HepG2 (cell line): ENCODE data around the gene DAG1. TPM values are rescaled to one million over a fixed set of nuclear protein-coding genes. Genes with fewer than 3 reads are reported as not detected.

Experiments
- ASH2L ChIP-seq: fragments of 300-600, 200-600 bp; sonication (generic); IDR thresholded peaks from 2 replicates; pipeline ENCODE4 v1.7.0; 2017; ENCODE audit warnings: low read depth, mild to moderate bottlenecking, moderate library complexity, mixed read lengths, low read length; ENCODE audit not compliant: insufficient read length
- ESRRA ChIP-seq: sonication (generic); formaldehyde crosslinking; IDR thresholded peaks from 2 replicates; pipeline ENCODE4 v1.5.1; 2020; ENCODE audit warnings: mild to moderate bottlenecking, low read depth, missing genetic modification reagents
- FOXK2 ChIP-seq: fragments of 450-650 bp; IDR thresholded peaks from 2 replicates; pipeline ENCODE4 v1.6.1; 2016
- KDM4B ChIP-seq: sonication (generic); formaldehyde crosslinking; IDR thresholded peaks from 2 replicates; pipeline ENCODE4 v1.4.0; 2020; ENCODE audit warnings: missing genetic modification reagents
- MAFG ChIP-seq: sonication (generic); formaldehyde crosslinking; IDR thresholded peaks from 2 replicates; pipeline ENCODE4 v1.5.1; 2020; ENCODE audit warnings: mild to moderate bottlenecking, missing genetic modification reagents
- NFIC ChIP-seq: IDR thresholded peaks from 2 replicates; pipeline ENCODE4 v1.6.1; 2012; ENCODE audit warnings: mild to moderate bottlenecking, low read length, inconsistent platforms
- RBFOX2 ChIP-seq: fragments of 200-400 bp; formaldehyde crosslinking; IDR thresholded peaks from 2 replicates; pipeline ENCODE4 v1.6.1; 2017; ENCODE audit warnings: low read depth, mild to moderate bottlenecking, low read length
- RFX5 ChIP-seq: IDR thresholded peaks from 2 replicates; pipeline ENCODE4 v1.6.1; 2011; ENCODE audit warnings: low read depth, low read length, improper control_type of control experiment
- RXRB ChIP-seq: IDR thresholded peaks from 2 replicates; pipeline ENCODE4 v1.6.1; 2016; ENCODE audit warnings: borderline replicate concordance, missing genetic modification reagents, missing compliant biosample characterization
- SP2 ChIP-seq: sonication (generic); formaldehyde crosslinking; IDR thresholded peaks from 2 replicates; pipeline ENCODE4 v1.5.1; 2020; ENCODE audit warnings: mild to moderate bottlenecking, missing genetic modification reagents
- TMF1 ChIP-seq: sonication (generic); formaldehyde crosslinking; IDR thresholded peaks from 2 replicates; pipeline ENCODE4 v1.8.1; 2022; ENCODE audit warnings: low read depth, missing genetic modification reagents
- ZFX ChIP-seq: sonication (generic); formaldehyde crosslinking; IDR thresholded peaks from 2 replicates; pipeline ENCODE4 v1.4.0; 2020; ENCODE audit warnings: mild to moderate bottlenecking, low read depth, missing genetic modification reagents, moderate library complexity
- ZNF180 ChIP-seq: sonication (generic); formaldehyde crosslinking; IDR thresholded peaks from 2 replicates; pipeline ENCODE4 v1.4.0; 2020; ENCODE audit warnings: low read depth, missing genetic modification reagents, borderline replicate concordance
- ZNF577 ChIP-seq: sonication (generic); formaldehyde crosslinking; IDR thresholded peaks from 2 replicates; pipeline ENCODE4 v1.4.0; 2020; ENCODE audit warnings: mild to moderate bottlenecking, low read depth, missing genetic modification reagents, borderline replicate concordance
- ZNF720 ChIP-seq: sonication (generic); formaldehyde crosslinking; IDR thresholded peaks from 2 replicates; pipeline ENCODE4 v1.4.0; 2020; ENCODE audit warnings: missing genetic modification reagents
- ZNF766 ChIP-seq: sonication (generic); formaldehyde crosslinking; IDR thresholded peaks from 2 replicates; pipeline ENCODE4 v1.5.0; 2020; ENCODE audit warnings: missing genetic modification reagents, borderline replicate concordance
- polyA plus RNA-seq, 8 experiments: library from polyadenylated mRNA; depleted of rRNA in 3 of 8; stranded (reverse) in 7 of 8; unstranded in 1 of 8; fragments of >200 nt; fragmentation: Illumina TruSeq in 4 of 8; extraction: Trizol in 4 of 8; gene quantifications; 2 replicates each; pipeline versions ENCODE4 v1.2.1 to v1.2.3, GENCODE V29; 2011 to 2016; ENCODE audit warnings: low read depth in 4 of 8, missing spikeins in 1 of 8, mixed read lengths in 1 of 8; ENCODE audit not compliant: insufficient read depth in 1 of 8
- total RNA-seq, 5 experiments: library from RNA; depleted of rRNA; stranded (reverse); fragments of >200 nt; fragmentation: Illumina TruSeq; extraction: Trizol; gene quantifications; 2 replicates each; pipeline ENCODE4 v1.2.3, GENCODE V29; 2016; ENCODE audit warnings: low read depth in 1 of 5
- TF ChIP-seq, protein P1 (sequence below), 2 experiments: sonication (generic) in 1 of 2; formaldehyde crosslinking in 1 of 2; IDR thresholded peaks; 2 replicates each; pipeline versions ENCODE4 v1.4.0 to v1.6.1; 2018 to 2020; ENCODE audit warnings: missing genetic modification reagents in 2 of 2, borderline replicate concordance in 1 of 2, low read depth in 1 of 2, mild to moderate bottlenecking in 1 of 2, missing biosample characterization in 1 of 2
- TF ChIP-seq, protein P2 (sequence below): sonication (generic); formaldehyde crosslinking; IDR thresholded peaks from 2 replicates; pipeline ENCODE4 v1.4.0; 2020; ENCODE audit warnings: missing genetic modification reagents
- TF ChIP-seq, protein P3 (sequence below): sonication (generic); formaldehyde crosslinking; IDR thresholded peaks from 2 replicates; pipeline ENCODE4 v1.4.0; 2020; ENCODE audit warnings: mild to moderate bottlenecking, missing genetic modification reagents
- TF ChIP-seq, protein P4 (sequence below): sonication (generic); formaldehyde crosslinking; IDR thresholded peaks from 2 replicates; pipeline ENCODE4 v1.8.1; 2023; ENCODE audit warnings: mild to moderate bottlenecking, moderate library complexity, missing genetic modification reagents

The DAG1 gene
- total and polyA plus RNA-seq, 2 of the 13 experiments (the other 11 are each of a cell fraction or from before 2014, with no cell fraction given), result 47.3 to 50.4 TPM

DNA sequence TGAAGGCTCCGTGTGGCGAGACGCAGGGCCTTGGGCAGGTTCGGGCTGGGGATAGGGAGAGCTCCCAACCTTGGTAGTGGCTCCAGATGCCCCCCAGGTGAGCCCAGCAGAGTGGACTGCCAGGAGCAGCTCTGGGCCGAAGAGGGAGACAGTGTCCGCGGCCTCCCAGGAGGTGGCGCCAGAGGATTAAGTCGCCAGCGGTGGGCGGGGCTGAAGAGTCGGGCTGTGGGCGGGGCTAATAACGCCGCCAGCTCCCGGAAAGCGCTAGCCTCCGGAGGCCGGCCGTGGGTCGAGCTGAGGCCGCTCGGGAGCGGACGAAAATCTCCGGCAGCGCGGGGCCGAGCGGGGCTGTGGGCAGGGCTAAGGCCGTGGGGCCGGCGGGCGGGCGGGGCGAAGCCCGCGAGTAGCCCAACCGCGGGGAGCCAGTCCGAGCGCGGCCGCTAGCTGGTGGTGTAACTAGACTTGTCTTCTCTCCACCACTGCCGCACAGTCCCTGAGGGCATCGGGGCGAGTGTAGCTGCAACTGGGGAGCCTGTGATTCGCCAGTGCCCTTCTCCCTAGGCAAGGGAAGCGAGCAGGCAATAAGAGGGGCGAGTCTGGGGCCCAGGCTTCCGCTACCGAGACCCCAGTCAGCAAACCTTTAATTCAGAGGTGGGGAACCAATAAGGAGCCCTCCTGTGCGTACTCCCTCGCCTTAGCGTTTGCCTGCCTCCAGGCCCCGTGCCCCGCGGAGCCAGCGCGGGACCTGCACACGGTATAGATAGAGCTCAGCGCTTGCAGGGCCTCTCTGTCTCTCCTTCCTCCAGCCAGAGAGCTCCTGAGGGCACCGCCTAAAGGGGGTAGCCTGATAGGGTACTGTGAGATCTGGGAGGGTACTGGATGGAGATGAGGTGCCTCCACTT, 69.8 kb downstream of the DAG1 start (continued):
- TF ChIP-seq, protein P1, sequence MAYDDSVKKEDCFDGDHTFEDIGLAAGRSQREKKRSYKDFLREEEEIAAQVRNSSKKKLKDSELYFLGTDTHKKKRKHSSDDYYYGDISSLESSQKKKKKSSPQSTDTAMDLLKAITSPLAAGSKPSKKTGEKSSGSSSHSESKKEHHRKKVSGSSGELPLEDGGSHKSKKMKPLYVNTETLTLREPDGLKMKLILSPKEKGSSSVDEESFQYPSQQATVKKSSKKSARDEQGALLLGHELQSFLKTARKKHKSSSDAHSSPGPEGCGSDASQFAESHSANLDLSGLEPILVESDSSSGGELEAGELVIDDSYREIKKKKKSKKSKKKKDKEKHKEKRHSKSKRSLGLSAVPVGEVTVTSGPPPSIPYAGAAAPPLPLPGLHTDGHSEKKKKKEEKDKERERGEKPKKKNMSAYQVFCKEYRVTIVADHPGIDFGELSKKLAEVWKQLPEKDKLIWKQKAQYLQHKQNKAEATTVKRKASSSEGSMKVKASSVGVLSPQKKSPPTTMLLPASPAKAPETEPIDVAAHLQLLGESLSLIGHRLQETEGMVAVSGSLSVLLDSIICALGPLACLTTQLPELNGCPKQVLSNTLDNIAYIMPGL (CRISPR knock-in tag; IDR thresholded peaks at IDR 0.05; ENCODE audit: borderline replicate concordance in 1 of 2, low read depth in 1 of 2), result peak; percentile 60 to 77
- TF ChIP-seq MAFG (CRISPR knock-in tag), result no peak
- TF ChIP-seq ASH2L, result peak; percentile 24
- no peak for TF ChIP-seq NFIC
- peak; percentile 14; the same call in 1 of the 2 replicates for TF ChIP-seq RXRB (CRISPR knock-in tag)
- no peak for TF ChIP-seq FOXK2
- TF ChIP-seq, protein P2, sequence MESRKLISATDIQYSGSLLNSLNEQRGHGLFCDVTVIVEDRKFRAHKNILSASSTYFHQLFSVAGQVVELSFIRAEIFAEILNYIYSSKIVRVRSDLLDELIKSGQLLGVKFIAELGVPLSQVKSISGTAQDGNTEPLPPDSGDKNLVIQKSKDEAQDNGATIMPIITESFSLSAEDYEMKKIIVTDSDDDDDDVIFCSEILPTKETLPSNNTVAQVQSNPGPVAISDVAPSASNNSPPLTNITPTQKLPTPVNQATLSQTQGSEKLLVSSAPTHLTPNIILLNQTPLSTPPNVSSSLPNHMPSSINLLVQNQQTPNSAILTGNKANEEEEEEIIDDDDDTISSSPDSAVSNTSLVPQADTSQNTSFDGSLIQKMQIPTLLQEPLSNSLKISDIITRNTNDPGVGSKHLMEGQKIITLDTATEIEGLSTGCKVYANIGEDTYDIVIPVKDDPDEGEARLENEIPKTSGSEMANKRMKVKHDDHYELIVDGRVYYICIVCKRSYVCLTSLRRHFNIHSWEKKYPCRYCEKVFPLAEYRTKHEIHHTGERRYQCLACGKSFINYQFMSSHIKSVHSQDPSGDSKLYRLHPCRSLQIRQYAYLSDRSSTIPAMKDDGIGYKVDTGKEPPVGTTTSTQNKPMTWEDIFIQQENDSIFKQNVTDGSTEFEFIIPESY, result no peak
- no peak for TF ChIP-seq RFX5
- no peak; the same call in none of the 2 replicates for TF ChIP-seq SP2 (CRISPR knock-in tag)
- TF ChIP-seq, protein P3, sequence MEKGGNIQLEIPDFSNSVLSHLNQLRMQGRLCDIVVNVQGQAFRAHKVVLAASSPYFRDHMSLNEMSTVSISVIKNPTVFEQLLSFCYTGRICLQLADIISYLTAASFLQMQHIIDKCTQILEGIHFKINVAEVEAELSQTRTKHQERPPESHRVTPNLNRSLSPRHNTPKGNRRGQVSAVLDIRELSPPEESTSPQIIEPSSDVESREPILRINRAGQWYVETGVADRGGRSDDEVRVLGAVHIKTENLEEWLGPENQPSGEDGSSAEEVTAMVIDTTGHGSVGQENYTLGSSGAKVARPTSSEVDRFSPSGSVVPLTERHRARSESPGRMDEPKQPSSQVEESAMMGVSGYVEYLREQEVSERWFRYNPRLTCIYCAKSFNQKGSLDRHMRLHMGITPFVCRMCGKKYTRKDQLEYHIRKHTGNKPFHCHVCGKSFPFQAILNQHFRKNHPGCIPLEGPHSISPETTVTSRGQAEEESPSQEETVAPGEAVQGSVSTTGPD, result no peak
- no peak for TF ChIP-seq KDM4B (CRISPR knock-in tag)
- no peak for TF ChIP-seq ZNF180 (CRISPR knock-in tag)
- no peak; the same call in 1 of the 2 replicates for TF ChIP-seq ZNF766
- no peak for TF ChIP-seq ESRRA (CRISPR knock-in tag)
- TF ChIP-seq ZFX (CRISPR knock-in tag), result peak; percentile 63
- peak; percentile 61 for TF ChIP-seq RBFOX2
- no peak for TF ChIP-seq ZNF720
- TF ChIP-seq, protein P4, sequence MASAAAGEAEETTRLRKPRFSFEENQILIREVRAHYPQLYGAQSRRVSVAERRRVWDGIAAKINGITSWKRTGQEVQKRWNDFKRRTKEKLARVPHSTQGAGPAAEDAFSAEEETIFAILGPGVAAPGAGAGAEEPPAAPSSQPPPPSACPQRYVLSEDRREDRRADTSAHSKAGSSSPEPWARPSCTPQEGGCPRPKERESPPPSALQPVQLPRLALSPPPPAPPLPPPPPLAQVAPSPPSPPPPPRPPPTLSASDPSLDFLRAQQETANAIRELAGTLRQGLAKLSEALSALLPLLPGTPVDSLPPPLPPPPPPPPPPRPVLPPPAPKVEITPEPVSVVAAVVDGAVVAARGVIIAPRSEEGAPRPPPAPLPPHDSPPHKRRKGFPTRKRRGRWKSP (CRISPR knock-in tag), result no peak; the same call in 1 of the 2 replicates
- TF ChIP-seq ZNF577, result no peak
- no peak for TF ChIP-seq TMF1 (CRISPR knock-in tag)
